HCT116 (cell line): ENCODE results near the gene NRTN. TPM values are rescaled to one million over a fixed set of nuclear protein-coding genes. Genes with fewer than 3 reads are reported as not detected.

Experiments
- ATAC-seq: fragments of 200-7000 bp; cut with Tn5 transposase; 2 replicates; pipeline ENCODE4 v1.9.1; 2020; ENCODE audit warnings: mild to moderate bottlenecking, moderate library complexity
- BruUV-seq: library from RNA; stranded (reverse); fragments of 400-500 nt; replicated peaks from 2 replicates; lab custom pipeline; 2021; lab: Mats Ljungman, UMichigan
- CTCF ChIA-PET: fragments of 300-600 bp; sonication (Branson Sonifier 250); formaldehyde crosslinking; loops from one replicate; lab custom pipeline; 2021; ENCODE audit warnings: antibody characterized with exemption; lab: Charles Lee
- POLR2A ChIA-PET: fragments of 300-600, 350-600 bp; sonication (Branson Sonifier 250); formaldehyde crosslinking; loops from one replicate; lab custom pipeline; 2021; ENCODE audit warnings: antibody characterized with exemption; lab: Charles Lee
- RAD21 ChIA-PET, 2 experiments: fragments of 300-600 bp; sonication (Branson Sonifier 250); formaldehyde crosslinking; loops; one replicate each; lab custom pipeline; 2023; ENCODE audit warnings: low total read pairs in 2 of 2; ENCODE audit not compliant: uncharacterized antibody in 2 of 2, unreplicated experiment in 2 of 2, low non-redundant PET in 1 of 2; lab: Charles Lee
- DNase-seq: peaks from one replicate; pipeline ENCODE4 v3.0.0-alpha.2; 2010; ENCODE audit warnings: low read depth, low spot score
- H2AFZ ChIP-seq: fragments of 200-600 bp; shearing (Covaris generic), sonication (generic); 2 replicates; pipeline ENCODE4 v1.6.1; 2017; ENCODE audit warnings: low read depth, mixed run types, mixed read lengths, antibody characterized with exemption, low read length; ENCODE audit not compliant: poor library complexity, severe bottlenecking
- H3K27ac ChIP-seq: 2 replicates; pipeline ENCODE4 v1.5.1; 2012; ENCODE audit warnings: low read depth, low read length
- H3K27me3 ChIP-seq: fragments of 200-600 bp; sonication (generic); 2 replicates; pipeline ENCODE4 v1.6.1; 2016; ENCODE audit warnings: mixed run types, low read length, mixed read lengths; ENCODE audit not compliant: insufficient read depth
- H3K36me3 ChIP-seq, 2 experiments: fragments of 200-500 bp in 1 of 2; fragments of 200-600 bp in 1 of 2; sonication (Bioruptor generic) in 1 of 2; sonication (generic) in 1 of 2; 2 replicates each; pipeline versions ENCODE4 v1.5.1 to v1.6.1; 2014 to 2016; ENCODE audit warnings: low read length in 2 of 2, inconsistent platforms in 1 of 2, mixed read lengths in 1 of 2, mixed run types in 1 of 2; ENCODE audit not compliant: insufficient read depth in 2 of 2, control insufficient read depth in 1 of 2
- H3K4me1 ChIP-seq, 2 experiments: fragments of 200-600 bp in 1 of 2; sonication (generic) in 1 of 2; 2 replicates each; pipeline versions ENCODE4 v1.5.1 to v1.6.1; 2012 to 2017; ENCODE audit warnings: low read length in 2 of 2, inconsistent platforms in 1 of 2, mild to moderate bottlenecking in 1 of 2, mixed read lengths in 1 of 2, mixed run types in 1 of 2, moderate library complexity in 1 of 2; ENCODE audit not compliant: insufficient read depth in 2 of 2, control insufficient read depth in 1 of 2
- H3K4me2 ChIP-seq: fragments of 200-600 bp; sonication (generic); 2 replicates; pipeline ENCODE4 v1.6.1; 2017; ENCODE audit warnings: mixed run types, low read length, mixed read lengths
- H3K4me3 ChIP-seq, 2 experiments: fragments of 200-600 bp in 1 of 2; sonication (generic) in 1 of 2; replicated peaks in 1 of 2; 2 replicates each; pipeline ENCODE4 v1.5.1; 2011 to 2016; ENCODE audit warnings: low read length in 2 of 2, control low read depth in 1 of 2, low read depth in 1 of 2, mild to moderate bottlenecking in 1 of 2, mixed read lengths in 1 of 2, mixed run types in 1 of 2
- H3K79me2 ChIP-seq: fragments of 200-600 bp; sonication (generic); 2 replicates; pipeline ENCODE4 v1.6.1; 2017; ENCODE audit warnings: mild to moderate bottlenecking, mixed run types, low read length, moderate library complexity, mixed read lengths; ENCODE audit not compliant: insufficient read depth
- H3K9ac ChIP-seq: fragments of 200-600 bp; sonication (generic); 2 replicates; pipeline ENCODE4 v1.6.1; 2016; ENCODE audit warnings: low read length, mixed read lengths
- H3K9me2 ChIP-seq: fragments of 200-600 bp; sonication (generic), shearing (Covaris generic); 2 replicates; pipeline ENCODE4 v1.6.1; 2017; ENCODE audit warnings: mixed run types, mild to moderate bottlenecking, moderate library complexity; ENCODE audit not compliant: insufficient read depth
- H3K9me3 ChIP-seq, 2 experiments: fragments of 200-500 bp in 1 of 2; fragments of 200-600 bp in 1 of 2; sonication (Bioruptor generic) in 1 of 2; sonication (generic) in 1 of 2; 2 replicates each; pipeline ENCODE4 v1.6.1; 2014 to 2017; ENCODE audit warnings: low read length in 2 of 2, mixed read lengths in 2 of 2, inconsistent platforms in 1 of 2, low read depth in 1 of 2, mild to moderate bottlenecking in 1 of 2, mixed run types in 1 of 2, moderate library complexity in 1 of 2; ENCODE audit not compliant: control insufficient read depth in 1 of 2, insufficient read depth in 1 of 2
- H4K20me1 ChIP-seq: fragments of 200-600 bp; sonication (generic), shearing (Covaris generic); 2 replicates; pipeline ENCODE4 v1.6.1; 2017; ENCODE audit warnings: mixed run types, mild to moderate bottlenecking, moderate library complexity; ENCODE audit not compliant: insufficient read depth
- intact Hi-C: fragments of 100-400 bp; cut with micrococcal nuclease; formaldehyde crosslinking; loops from 2 replicates; pipeline ENCODE4 v1.10.0; 2022
- total RNA-seq: library from RNA; stranded (reverse); gene quantifications from one replicate; pipeline ENCODE4 v1.2.1, GENCODE V29; 2021; ENCODE audit not compliant: unreplicated experiment
- TF ChIP-seq, protein P1 (sequence below), 3 experiments: fragments of 200-600 bp in 1 of 3; sonication (generic) in 1 of 3; IDR thresholded peaks in 2 of 3; conservative IDR thresholded peaks in 1 of 3; 2 replicates each; pipeline ENCODE4 v1.5.1; 2012 to 2017; ENCODE audit warnings: low read depth in 2 of 3, low read length in 2 of 3, antibody characterized with exemption in 1 of 3, borderline replicate concordance in 1 of 3, control low read depth in 1 of 3, mild to moderate bottlenecking in 1 of 3, mixed read lengths in 1 of 3, mixed run types in 1 of 3, moderate library complexity in 1 of 3; ENCODE audit not compliant: insufficient read depth in 1 of 3
- TF ChIP-seq, protein P2 (sequence below): IDR thresholded peaks from 2 replicates; pipeline ENCODE4 v1.6.1; 2011; ENCODE audit warnings: mild to moderate bottlenecking, low read length, moderate library complexity; ENCODE audit not compliant: insufficient replicate concordance; ENCODE audit errors: extremely low read depth

Gene NRTN
- total RNA-seq, 1 experiment from 2014 or later, result 11.5 TPM

DNA sequence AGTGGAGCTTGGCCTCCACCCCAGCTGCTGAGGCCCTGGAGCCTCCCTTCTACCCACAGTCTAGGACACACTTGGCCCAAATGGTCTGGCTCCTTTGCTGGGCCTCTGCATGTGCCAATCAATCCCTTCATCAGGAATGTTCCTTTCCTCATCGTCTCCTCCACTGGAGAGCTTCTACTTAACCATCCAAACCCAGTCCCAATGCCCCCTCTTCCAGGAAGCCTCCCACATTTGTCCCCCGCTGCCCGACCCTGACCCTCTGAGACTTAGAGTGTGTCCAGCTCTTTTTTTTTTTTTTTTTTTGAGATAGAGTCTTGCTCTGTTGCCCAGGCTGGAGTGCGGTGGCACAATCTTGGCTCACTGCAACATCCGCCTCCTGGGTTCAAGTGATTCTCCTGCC, 16.4 kb upstream of the NRTN start:
- Histone ChIP-seq H2AFZ (no peak overlapping the region), H3K9me2 (no peaks in the 10 kb centered on the region), H3K4me1 (peaks cover 6 to 13% of the 10 kb centered on the region in 2 experiments; a peak in 3 of 4 replicates), H3K9ac (no peak overlapping the region), H3K27me3 (no peaks in the 10 kb centered on the region), H4K20me1 (no peaks in the 10 kb centered on the region; the same call in 1 of the 2 replicates), H3K27ac (no peak overlapping the region), H3K79me2 (peaks cover 26% of the 10 kb centered on the region), H3K9me3 (no peaks in the 10 kb centered on the region), H3K36me3 (peaks cover 37 to 56% of the 10 kb centered on the region in 2 experiments; a peak in 3 of 4 replicates), H3K4me3 (no peak overlapping the region), H3K4me2 (no peak overlapping the region)
- no TSS peak for BruUV-seq
- DNase-seq (no peak), ATAC-seq (no peak)
- ChIA-PET RAD21 (interaction anchor here in 1 of 2 experiments (0.6 kb wide), 1 partner anchor 51 kb away, joined by 3 read pairs; no protein-coding TSS in a partner anchor), CTCF (no interaction called here), POLR2A (no interaction called here)
- TF ChIP-seq, protein P1, sequence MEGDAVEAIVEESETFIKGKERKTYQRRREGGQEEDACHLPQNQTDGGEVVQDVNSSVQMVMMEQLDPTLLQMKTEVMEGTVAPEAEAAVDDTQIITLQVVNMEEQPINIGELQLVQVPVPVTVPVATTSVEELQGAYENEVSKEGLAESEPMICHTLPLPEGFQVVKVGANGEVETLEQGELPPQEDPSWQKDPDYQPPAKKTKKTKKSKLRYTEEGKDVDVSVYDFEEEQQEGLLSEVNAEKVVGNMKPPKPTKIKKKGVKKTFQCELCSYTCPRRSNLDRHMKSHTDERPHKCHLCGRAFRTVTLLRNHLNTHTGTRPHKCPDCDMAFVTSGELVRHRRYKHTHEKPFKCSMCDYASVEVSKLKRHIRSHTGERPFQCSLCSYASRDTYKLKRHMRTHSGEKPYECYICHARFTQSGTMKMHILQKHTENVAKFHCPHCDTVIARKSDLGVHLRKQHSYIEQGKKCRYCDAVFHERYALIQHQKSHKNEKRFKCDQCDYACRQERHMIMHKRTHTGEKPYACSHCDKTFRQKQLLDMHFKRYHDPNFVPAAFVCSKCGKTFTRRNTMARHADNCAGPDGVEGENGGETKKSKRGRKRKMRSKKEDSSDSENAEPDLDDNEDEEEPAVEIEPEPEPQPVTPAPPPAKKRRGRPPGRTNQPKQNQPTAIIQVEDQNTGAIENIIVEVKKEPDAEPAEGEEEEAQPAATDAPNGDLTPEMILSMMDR (IDR thresholded peaks at IDR 0.05 in 2 of 3, conservative IDR thresholded peaks at IDR 0.05 in 1 of 3; ENCODE audit: borderline replicate concordance in 1 of 3, insufficient read depth in 1 of 3, low read depth in 2 of 3, low read length in 2 of 3), result no peak
- TF ChIP-seq, protein P2, sequence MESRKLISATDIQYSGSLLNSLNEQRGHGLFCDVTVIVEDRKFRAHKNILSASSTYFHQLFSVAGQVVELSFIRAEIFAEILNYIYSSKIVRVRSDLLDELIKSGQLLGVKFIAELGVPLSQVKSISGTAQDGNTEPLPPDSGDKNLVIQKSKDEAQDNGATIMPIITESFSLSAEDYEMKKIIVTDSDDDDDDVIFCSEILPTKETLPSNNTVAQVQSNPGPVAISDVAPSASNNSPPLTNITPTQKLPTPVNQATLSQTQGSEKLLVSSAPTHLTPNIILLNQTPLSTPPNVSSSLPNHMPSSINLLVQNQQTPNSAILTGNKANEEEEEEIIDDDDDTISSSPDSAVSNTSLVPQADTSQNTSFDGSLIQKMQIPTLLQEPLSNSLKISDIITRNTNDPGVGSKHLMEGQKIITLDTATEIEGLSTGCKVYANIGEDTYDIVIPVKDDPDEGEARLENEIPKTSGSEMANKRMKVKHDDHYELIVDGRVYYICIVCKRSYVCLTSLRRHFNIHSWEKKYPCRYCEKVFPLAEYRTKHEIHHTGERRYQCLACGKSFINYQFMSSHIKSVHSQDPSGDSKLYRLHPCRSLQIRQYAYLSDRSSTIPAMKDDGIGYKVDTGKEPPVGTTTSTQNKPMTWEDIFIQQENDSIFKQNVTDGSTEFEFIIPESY, result no peak
- intact Hi-C loops, result no loop called here
